Activated CD4-positive, CD25-positive, alpha-beta regulatory T cell treated with anti-CD3 and anti-CD28 coated beads, Interleukin-2, amount 50 U/mL, for 16 hours (primary cell): Measurements from ENCODE around the gene UBASH3B.
"Not testable (repeated sequence)": the region's sequence is repeated elsewhere in the genome, so short reads cannot be mapped to it uniquely, and the experiment has no call there.

Experiments used
- DNase-seq: peaks from one replicate; pipeline ENCODE4 v3.0.0-alpha.2; 2020; ENCODE audit warnings: low read depth, low spot score

UBASH3B gene, protein sequence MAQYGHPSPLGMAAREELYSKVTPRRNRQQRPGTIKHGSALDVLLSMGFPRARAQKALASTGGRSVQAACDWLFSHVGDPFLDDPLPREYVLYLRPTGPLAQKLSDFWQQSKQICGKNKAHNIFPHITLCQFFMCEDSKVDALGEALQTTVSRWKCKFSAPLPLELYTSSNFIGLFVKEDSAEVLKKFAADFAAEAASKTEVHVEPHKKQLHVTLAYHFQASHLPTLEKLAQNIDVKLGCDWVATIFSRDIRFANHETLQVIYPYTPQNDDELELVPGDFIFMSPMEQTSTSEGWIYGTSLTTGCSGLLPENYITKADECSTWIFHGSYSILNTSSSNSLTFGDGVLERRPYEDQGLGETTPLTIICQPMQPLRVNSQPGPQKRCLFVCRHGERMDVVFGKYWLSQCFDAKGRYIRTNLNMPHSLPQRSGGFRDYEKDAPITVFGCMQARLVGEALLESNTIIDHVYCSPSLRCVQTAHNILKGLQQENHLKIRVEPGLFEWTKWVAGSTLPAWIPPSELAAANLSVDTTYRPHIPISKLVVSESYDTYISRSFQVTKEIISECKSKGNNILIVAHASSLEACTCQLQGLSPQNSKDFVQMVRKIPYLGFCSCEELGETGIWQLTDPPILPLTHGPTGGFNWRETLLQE

DNA sequence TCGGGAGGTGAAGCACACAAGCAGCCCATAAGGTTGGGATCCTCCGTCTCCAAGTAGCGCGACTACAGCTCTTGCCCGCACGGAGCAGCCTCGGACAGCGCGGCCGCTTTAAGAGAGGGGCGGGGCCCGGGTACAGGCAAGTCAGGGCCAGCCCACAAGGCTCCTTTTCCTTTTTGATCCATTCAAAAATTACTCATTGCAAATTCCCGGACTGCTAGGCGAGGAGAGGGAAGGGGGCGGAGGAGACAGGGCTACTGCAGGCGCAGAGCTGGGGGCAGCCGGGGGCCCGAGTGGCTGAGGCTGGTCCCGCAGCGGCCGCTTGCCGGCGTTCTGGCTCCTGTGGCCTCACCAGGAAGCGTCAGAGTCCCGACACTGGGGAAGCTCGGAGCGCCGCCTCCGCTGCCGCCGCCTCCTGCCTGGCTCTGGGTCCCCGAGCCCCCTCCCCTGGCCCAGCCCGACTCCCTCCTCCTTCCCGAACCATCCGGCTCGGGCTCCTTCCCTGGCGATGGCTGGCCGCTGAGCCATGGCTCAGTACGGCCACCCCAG lies at the start of gene UBASH3B:
Gene UBASH3B, plus strand, starts transcription at position 196 of the 546 bp plus-strand sequence. Its CDS starts 328 bp downstream, at position 524.
- peak; percentile 17 for DNase-seq

DNA sequence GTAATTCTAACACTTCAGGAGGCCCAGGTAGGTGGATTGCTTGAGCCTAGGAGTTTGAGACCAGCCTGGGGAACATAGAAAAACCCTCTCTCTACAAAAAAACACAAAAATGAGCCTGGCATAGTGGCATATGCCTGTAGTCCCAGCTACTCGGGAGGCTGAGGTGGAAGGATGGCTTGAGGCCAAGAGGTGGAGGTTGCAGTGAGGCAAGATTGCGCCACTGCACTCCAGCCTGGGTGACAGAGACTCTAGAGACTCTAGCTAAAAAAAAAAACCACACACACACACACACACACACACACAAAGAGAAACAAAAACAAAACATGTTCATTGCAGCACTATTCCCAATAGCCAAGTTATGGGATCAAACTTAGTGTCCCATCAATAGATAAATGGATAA lies 48.4 kb upstream of the UBASH3B start:
- DNase-seq, result not testable (repeated sequence)

DNA sequence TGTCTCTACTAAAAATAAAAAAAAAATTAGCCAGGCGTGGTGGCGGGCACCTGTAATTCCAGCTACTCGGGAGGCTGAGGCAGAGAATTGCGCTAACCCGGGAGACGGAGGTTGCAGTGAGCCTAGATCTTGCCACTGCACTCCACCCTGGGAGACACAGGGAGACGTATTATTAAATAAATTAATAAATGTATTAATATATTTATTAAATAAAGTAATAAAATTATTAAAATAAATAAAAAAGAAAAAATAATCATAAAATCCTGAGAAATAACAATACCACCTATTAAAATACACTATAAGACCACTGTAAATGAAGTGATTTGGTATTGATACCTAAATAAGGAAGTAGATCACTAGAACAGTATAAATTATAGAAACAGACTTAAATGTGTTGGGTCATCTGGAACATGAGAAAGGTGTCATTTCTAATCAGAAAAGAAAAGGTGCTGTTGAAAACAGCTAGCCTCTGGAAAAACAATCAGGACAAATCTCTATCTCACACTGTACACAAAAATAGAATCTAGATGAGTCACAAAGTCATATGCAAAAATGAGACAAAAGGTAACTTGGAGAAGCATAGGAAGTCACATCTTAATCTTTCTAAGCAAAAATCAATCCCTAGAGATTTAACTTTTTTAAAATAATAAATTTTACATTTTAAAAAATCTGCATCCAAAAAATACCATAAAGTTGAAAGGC lies 43.2 kb upstream of the UBASH3B start:
- no peak for DNase-seq

DNA sequence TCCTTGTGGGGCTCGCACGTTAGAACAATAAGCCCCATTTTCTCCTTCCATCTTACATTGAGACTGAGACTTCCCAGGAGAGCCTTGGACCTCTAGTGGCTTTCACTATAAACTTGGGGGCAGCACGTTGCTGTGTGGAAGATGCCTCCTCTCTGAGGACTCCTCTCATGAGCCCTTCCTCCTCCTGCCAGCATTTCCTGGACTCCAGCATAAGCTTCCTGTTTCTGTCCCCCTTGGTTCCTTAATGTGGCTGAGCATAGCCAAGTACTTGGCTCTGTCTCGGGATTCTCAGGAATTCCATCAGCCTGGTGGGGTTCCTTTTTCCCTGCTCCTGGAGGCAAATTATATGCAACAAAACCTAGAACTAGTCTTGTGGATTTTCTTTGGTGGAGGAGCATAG lies 38.8 kb upstream of the UBASH3B start:
- DNase-seq, result no peak

DNA sequence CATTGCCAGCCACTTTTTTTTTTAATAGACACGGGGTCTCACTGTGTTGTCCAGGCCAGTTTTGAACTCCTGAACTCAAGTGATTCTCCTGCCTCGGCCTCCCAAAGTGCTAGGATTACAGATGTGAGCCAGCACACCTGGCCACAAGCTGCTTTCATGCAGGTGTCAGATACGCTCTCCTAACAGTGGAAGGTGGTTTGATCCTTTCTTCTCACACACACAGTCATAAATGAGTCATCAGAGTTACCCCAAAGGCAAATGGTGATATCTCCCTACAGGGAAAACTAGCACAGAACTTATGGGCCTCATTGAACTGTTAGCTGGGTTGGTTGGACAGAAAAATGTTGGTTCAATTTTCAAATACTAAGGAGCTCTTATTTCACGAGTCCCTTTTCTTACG lies 38.2 kb upstream of the UBASH3B start:
- DNase-seq, result no peak

DNA sequence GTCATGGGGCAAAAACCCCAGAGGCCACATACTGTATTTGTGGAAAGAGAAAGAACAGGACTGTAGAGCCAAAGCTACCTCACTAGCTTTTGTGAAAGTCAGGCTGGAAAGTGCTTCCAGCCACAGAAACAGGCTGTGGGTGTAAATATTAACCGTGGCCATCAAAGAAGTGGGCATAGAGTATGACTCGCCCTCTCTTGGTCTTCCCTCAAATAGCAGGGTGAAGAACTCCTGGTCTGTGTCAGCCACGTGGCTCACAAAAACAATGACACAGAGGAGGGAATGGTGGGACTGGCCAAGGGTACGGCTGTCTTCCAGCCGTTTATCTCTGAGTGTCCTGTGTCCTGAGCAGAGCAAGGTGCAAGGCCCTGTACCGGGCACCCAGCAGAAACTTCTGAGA lies 37.6 kb upstream of the UBASH3B start:
- no peak for DNase-seq

DNA sequence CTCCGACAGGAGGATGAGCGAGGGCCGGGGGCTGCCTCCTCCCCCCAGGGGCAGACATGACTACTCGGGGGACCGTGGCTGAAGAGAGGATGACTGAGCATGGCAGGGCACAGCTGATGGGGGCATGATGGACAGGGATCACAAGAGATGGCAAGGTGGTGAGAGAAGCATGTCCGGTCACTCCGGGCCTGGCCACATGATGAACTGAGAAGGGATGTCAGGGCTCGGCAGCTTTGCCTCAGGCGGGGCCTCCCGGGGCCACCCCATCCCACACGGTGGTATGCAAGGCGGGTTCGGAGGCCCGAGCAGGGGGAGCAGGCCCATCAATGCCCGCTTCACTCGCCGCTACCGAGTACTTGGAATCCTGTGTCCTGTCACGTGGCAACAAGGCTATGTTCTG lies 36.6 kb upstream of the UBASH3B start:
- DNase-seq, result no peak

DNA sequence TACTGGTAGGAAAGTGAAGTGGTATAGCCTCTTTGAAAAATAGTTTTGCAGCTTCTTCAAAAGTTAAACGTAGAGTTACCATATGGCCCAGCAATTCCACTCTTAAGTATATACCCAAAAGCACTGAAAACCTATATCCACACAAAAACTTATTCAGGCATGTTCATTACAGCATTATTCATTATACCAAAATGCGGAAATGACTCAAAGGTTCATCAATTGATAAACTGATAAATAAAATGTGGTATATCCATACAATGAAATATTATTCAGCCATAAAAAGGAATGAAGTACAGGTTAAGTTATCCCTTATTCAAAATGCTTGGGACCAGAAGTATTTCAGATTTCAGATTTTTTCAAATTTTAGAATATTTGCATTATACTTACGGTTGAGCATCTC lies 35.8 kb upstream of the UBASH3B start:
- no peak for DNase-seq

DNA sequence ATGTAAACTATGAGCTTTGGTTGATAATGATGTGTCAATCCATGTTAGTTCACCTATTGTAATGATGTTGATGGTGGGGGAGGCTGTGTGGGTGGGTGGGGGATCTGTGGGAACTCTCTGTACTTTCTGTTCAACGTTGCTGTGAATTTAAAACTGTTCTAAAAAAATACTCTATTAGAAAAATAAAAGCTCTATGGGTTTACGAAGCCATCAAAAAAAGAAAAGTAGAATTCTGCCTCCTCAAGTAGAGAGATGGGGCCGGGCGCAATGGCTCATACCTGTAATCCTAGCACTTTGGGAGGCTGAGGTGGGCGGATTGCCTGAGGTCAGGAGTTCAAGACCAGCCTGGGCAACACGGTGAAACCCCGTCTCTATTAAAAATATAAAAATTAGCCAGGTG lies 30.0 kb upstream of the UBASH3B start:
- DNase-seq, result not testable (repeated sequence)

DNA sequence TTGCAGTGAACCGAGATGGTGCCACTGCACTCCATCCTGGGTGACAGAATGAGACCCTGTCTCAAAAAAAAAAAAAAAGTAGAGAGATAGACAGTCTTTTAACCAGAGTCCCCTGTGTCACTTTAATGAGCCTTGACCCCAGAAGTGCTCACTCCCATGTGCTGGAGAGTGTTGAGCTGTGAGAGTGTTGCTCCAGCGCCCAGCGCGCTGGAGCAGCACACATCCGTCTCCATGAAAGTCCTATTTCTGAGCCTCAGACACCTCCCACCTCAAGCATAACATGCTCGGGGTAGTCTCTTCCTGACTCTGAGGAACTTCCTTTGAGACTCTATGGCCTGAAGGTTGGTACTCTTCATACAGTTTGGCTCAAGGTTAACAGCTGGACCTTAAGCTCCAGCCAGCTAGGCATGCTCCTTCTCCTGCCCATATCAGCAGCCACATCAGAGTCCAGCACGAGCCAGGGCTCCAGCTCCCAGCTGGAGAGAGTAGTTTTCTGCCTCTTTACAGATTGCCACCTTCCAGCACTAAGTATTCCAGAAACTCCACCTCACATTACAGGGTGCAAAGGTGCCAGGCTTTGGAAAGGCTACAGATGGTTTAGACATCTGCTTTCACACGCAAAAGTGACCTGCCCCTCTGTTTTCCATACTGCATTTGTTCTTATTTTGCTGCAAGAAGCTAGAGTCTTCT lies 29.4 kb upstream of the UBASH3B start:
- no peak for DNase-seq

DNA sequence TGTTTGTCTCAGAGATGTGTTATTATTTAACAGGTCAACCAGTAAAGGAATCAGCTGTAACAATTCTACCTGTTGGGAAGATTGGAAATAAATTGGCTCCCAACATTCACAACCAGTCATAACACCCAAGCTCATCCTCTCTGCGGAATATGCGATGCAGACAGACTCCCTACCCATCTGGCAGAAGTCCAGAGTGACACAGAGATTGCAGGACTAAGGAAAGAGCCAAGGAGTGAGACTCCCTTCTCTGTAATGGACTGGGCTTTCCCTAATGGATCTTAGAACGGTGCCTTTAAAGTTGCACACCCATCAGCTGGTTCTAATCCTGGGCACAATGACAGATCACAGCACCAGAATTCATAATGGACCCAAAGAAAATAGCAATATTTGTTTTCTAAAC lies 27.8 kb upstream of the UBASH3B start:
- no peak for DNase-seq

DNA sequence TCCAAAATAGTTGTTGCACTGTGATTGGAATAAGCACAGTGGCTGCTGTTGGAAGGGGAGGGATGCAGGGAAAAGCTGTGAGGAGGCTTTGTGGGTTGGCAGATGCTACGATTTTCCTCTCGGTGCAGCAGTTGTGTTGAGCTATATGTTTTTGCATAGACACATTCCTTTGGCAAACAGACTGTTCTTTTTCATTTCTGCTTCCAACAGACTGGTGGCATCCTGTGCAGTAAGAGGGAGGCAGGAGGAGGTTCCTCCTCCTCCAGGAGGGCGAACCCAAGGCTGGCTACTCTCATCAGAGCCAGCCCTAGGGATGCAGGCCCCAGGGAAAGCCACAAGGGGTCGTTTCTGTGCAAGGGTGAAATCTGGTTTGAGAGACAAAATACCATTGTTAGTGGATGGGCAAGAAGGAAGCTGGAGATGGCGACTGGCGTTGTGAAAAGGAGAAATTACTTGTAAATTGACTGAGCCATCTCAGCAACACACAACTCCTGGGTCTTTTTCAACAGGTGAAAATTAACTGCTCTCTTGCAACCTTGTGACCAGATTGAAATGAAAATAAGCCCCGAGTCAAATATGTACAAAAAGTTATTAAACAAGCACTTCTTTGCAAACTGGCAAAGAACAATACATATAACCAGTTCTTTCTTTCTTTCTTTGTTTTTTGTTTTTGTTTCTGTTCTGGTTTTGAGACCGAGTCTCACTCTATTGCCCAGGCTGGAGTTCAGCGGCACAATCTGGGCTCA lies 26.5 kb upstream of the UBASH3B start:
- peak; percentile 44 for DNase-seq

DNA sequence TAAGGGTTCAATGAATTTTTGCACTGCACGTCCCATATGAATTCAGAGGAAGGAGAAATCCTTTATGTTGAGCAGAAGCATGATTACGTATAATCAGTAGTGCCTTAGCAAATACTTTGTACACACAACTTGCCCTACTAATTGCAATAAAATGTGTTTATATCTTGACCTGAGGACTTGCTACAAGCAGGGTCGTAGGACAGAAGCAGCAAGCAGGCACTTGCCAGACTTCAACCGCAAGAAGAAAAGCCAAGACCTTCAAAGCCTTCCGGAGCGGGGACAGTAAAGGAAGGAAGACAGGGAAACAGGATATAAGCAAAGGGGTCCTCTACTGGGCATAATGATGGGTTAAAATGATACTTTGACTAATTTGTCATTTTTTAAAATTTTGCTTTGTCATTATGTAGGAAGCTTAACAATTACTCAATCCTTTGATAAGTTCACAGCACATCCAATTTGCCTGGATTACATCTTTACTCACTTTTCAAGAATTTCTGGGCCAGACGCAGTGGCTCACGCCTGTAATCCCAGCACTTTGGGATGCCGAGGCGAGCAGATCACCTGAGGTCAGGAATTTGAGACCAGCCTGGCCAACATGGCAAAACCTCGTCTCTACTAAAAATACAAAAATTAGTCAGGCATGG lies 23.2 kb upstream of the UBASH3B start:
- DNase-seq, result no peak

DNA sequence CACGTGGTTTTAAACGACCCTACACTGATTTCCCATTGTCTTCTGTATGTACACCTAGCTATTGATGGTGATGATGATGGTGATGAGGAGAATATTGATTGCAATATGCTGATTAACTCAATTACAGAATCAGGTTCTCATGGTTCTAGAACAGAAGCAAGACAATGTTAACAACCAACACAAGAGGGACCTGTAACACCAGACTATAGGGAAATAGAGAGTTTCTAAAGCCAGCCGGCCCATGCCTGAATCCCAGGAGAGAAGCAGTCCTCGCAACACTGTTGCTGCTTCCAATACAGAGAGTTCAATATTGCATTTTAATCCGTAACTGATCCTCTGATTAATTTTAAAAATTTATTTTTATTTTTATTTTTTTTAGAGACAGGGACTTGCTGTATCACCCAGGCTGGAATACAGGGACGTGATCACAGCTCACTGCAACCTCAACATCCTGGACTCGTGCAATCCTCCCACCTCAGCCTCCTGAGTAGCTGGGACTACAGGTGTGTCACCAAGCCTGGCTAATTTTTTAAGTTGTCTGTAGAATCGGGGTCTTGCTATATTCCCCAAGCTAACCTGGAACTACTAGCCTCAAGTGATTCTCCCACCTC lies 22.2 kb upstream of the UBASH3B start:
- no peak for DNase-seq

DNA sequence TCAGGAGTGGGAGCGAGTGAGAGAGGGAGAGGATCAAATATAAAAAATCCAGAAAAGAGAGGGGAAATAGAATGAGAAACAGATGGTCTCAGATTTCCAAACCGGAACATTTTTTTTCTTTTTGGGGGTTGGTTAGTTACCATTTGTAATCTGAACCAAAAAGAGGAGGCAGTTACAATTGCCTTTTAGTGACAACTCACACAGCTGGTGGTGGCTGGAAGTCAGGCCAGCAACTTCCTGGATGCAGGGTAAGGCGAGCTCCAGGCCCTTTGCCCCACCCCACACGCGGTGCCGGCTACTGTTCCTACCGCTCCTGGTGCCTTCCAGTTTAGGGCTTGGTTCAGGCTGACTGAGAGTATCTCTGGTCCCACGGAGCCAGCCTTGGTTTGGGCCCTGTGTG lies 21.0 kb upstream of the UBASH3B start:
- no peak for DNase-seq

DNA sequence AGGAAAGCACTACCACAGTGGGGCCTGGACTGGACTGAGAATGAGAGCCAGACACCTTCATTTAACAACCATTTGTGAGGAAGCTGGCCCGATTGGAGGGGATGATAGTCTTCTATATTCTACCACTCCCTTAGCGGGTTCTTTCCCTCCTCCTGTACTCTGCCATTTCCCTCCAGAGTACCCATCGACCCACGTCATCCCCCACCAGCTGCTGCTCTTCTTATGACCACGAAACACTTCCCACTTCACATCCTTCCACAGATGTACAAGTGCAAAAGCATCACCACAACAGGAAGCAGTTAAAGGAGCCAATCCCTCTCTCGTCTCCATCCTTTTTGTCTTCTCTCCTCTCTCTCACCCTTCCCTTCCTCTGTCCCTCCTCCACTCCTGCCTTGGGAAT lies 18.0 kb upstream of the UBASH3B start:
- DNase-seq, result no peak

DNA sequence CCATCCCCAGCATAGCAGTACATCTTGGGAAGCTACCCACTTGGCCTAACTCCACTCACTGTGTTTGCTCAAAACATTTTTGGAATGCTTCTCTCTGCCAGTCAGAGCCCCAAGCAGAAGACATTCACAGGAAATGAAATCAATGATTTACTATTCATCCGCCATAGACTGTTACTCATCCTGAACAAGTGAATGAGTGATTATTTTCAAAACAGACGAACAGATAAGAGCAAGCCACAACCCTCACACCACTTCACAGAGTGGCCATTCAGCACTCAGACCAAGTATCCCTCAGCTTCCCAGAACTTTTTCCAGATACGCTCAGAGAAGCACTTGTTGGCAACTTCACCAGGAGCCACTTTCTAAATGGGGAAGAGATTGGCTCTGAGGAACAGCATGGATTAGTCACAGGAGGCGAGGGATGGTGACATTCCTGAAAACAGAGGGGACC lies 13.0 kb upstream of the UBASH3B start:
- DNase-seq, result no peak

DNA sequence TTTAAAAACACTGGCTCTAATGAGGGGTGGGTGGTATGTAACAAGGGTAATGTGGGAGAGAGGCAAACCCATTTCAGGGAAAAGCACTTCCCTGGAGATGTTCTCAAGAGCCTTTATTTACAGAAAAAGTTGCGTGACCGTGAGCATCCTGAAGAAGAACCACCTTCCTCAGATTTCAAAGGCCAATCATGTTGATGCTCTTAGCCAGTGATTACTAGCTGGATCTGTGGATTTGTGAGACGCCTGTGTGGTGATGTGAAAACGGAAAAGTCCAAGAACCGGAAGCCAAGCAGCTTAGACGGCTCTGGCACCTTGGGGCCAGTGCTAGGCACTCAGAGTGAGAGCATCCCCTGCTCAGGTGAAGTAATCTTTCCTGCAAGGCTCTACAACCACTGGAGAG lies 12.6 kb upstream of the UBASH3B start:
- no peak for DNase-seq

DNA sequence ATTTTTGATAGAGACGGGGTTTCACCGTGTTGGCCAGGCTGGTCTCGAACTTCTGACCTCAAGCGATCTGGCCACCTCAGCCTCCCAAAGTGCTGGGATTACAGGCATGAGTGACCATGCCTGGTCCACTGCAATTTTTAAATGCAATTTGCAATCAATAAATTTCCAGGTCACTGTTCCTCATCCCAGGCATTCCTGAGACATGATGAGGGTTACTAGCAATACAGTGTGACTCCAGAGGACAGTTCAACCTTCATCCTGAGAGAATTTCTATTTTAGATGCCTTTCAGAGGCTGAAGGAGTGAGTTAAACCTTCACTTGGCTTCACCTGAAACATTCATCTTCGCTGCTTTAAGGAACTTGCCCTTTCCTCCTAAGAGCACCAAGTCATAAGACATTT lies 9.7 kb upstream of the UBASH3B start:
- DNase-seq, result no peak
